ENCODE data around the gene TLR2. TPM values are rescaled to one million over a fixed set of nuclear protein-coding genes. Genes with fewer than 3 reads are reported as not detected.
"Not testable (repeated sequence)": the region's sequence is repeated elsewhere in the genome, so short reads cannot be mapped to it uniquely, and the experiment has no call there.

TLR2 gene
- polyA plus RNA-seq, 1 donor (not counting 4 experiments of a cell fraction or from before 2014, with no cell fraction given) = 1.8 TPM

GRCh38 chr4:153661908-153662307 lies 22.2 kb upstream of the TLR2 start:
- Histone ChIP-seq H3K4me2 (ENCODE audit: control insufficient read depth, extremely low read depth, insufficient read depth, low read depth, low read length) (no peak overlapping the region), H3K9ac (ENCODE audit: control insufficient read depth, extremely low read depth, insufficient read depth, low read length) (no peak overlapping the region), H4K20me1 (ENCODE audit: control insufficient read depth, extremely low read depth, insufficient read depth, low read length) (no peaks in the 10 kb centered on the region), H3K36me3 (ENCODE audit: control insufficient read depth in 2 of 2, extremely low read depth in 1 of 2, insufficient read depth in 2 of 2, low read length in 2 of 2) (no peaks in the 10 kb centered on the region), H3K9me1 (ENCODE audit: control insufficient read depth, extremely low read depth, insufficient read depth, low read length) (no peaks in the 10 kb centered on the region), H3K27ac (ENCODE audit: control insufficient read depth, insufficient read depth, low read length) (no peak overlapping the region), H3K4me1 (ENCODE audit: control insufficient read depth, extremely low read depth, insufficient read depth, low read length) (no peaks in the 10 kb centered on the region), H2AFZ (ENCODE audit: control insufficient read depth, low read length) (no peak overlapping the region), H3K27me3 (ENCODE audit: control insufficient read depth, extremely low read depth, insufficient read depth, low read length) (no peaks in the 10 kb centered on the region), H3K4me3 (ENCODE audit: control insufficient read depth in 2 of 3, extremely low read depth in 1 of 3, insufficient read depth in 2 of 3, low read depth in 1 of 3, low read length in 3 of 3) (no peak overlapping the region), H3K79me2 (ENCODE audit: control insufficient read depth, insufficient read depth, low read length) (no peaks in the 10 kb centered on the region), H3K9me3 (ENCODE audit: control insufficient read depth, low read depth, low read length) (no peaks in the 10 kb centered on the region)
- TF ChIP-seq EZH2 (IDR thresholded peaks at IDR 0.05; ENCODE audit: low read length) (no peak), CTCF (optimal IDR thresholded peaks at IDR 0.05 in 1 of 3, IDR thresholded peaks at IDR 0.05 in 1 of 3, conservative IDR thresholded peaks at IDR 0.05 in 1 of 3; ENCODE audit: extremely low read depth in 1 of 3, insufficient read depth in 2 of 3, low read length in 3 of 3) (no peak)
- dilution Hi-C loops (cut with MboI; ENCODE audit: extremely low pct_ligation_motif_present, low sequenced_read_pairs) = no loop called here
- DNase-seq (ENCODE audit: low read depth, low spot score) = no peak
- FAIRE-seq = no peak

GRCh38 chr4:153663667-153664066 lies 20.4 kb upstream of the TLR2 start:
- H3K27me3 ChIP-seq (ENCODE audit: control insufficient read depth, extremely low read depth, insufficient read depth, low read length) = no peaks in the 10 kb centered on the region
- no peak overlapping the region for H3K27ac ChIP-seq (ENCODE audit: control insufficient read depth, insufficient read depth, low read length)
- H3K4me2 ChIP-seq (ENCODE audit: control insufficient read depth, extremely low read depth, insufficient read depth, low read depth, low read length) = no peak overlapping the region
- no peaks in the 10 kb centered on the region for H3K79me2 ChIP-seq (ENCODE audit: control insufficient read depth, insufficient read depth, low read length)
- H2AFZ ChIP-seq (ENCODE audit: control insufficient read depth, low read length) = no peak overlapping the region
- no peaks in the 10 kb centered on the region for H3K4me1 ChIP-seq (ENCODE audit: control insufficient read depth, extremely low read depth, insufficient read depth, low read length)
- DNase-seq (ENCODE audit: low read depth, low spot score) = no peak
- H3K9me1 ChIP-seq (ENCODE audit: control insufficient read depth, extremely low read depth, insufficient read depth, low read length) = no peaks in the 10 kb centered on the region
- no peak for TF ChIP-seq EZH2 (IDR thresholded peaks at IDR 0.05; ENCODE audit: low read length)
- TF ChIP-seq CTCF (optimal IDR thresholded peaks at IDR 0.05 in 1 of 3, IDR thresholded peaks at IDR 0.05 in 1 of 3, conservative IDR thresholded peaks at IDR 0.05 in 1 of 3; ENCODE audit: extremely low read depth in 1 of 3, insufficient read depth in 2 of 3, low read length in 3 of 3) = no peak
- dilution Hi-C loops (cut with MboI; ENCODE audit: extremely low pct_ligation_motif_present, low sequenced_read_pairs) = no loop called here
- no peak for FAIRE-seq
- H3K36me3 ChIP-seq (ENCODE audit: control insufficient read depth in 2 of 2, extremely low read depth in 1 of 2, insufficient read depth in 2 of 2, low read length in 2 of 2) = no peaks in the 10 kb centered on the region
- H3K9ac ChIP-seq (ENCODE audit: control insufficient read depth, extremely low read depth, insufficient read depth, low read length) = no peak overlapping the region
- no peaks in the 10 kb centered on the region for H4K20me1 ChIP-seq (ENCODE audit: control insufficient read depth, extremely low read depth, insufficient read depth, low read length)
- no peaks in the 10 kb centered on the region for H3K9me3 ChIP-seq (ENCODE audit: control insufficient read depth, low read depth, low read length)
- no peak overlapping the region for H3K4me3 ChIP-seq (ENCODE audit: control insufficient read depth in 2 of 3, extremely low read depth in 1 of 3, insufficient read depth in 2 of 3, low read depth in 1 of 3, low read length in 3 of 3)

GRCh38 chr4:153666505-153666904 lies 17.6 kb upstream of the TLR2 start:
- FAIRE-seq; H3K9me3 ChIP-seq (ENCODE audit: control insufficient read depth, low read depth, low read length): not testable (repeated sequence)

More at GRCh38 chr4:153666505-153666904, 17.6 kb upstream of the TLR2 start:
- H3K27ac ChIP-seq (ENCODE audit: control insufficient read depth, insufficient read depth, low read length); H3K4me2 ChIP-seq (ENCODE audit: control insufficient read depth, extremely low read depth, insufficient read depth, low read depth, low read length); dilution Hi-C loops (cut with MboI; ENCODE audit: extremely low pct_ligation_motif_present, low sequenced_read_pairs); H3K9me1 ChIP-seq (ENCODE audit: control insufficient read depth, extremely low read depth, insufficient read depth, low read length); DNase-seq (ENCODE audit: low read depth, low spot score); H3K4me1 ChIP-seq (ENCODE audit: control insufficient read depth, extremely low read depth, insufficient read depth, low read length); H3K79me2 ChIP-seq (ENCODE audit: control insufficient read depth, insufficient read depth, low read length); H3K9ac ChIP-seq (ENCODE audit: control insufficient read depth, extremely low read depth, insufficient read depth, low read length); H3K27me3 ChIP-seq (ENCODE audit: control insufficient read depth, extremely low read depth, insufficient read depth, low read length); H3K4me3 ChIP-seq (ENCODE audit: control insufficient read depth in 2 of 3, extremely low read depth in 1 of 3, insufficient read depth in 2 of 3, low read depth in 1 of 3, low read length in 3 of 3); H3K36me3 ChIP-seq (ENCODE audit: control insufficient read depth in 2 of 2, extremely low read depth in 1 of 2, insufficient read depth in 2 of 2, low read length in 2 of 2); H4K20me1 ChIP-seq (ENCODE audit: control insufficient read depth, extremely low read depth, insufficient read depth, low read length); H2AFZ ChIP-seq (ENCODE audit: control insufficient read depth, low read length): not testable (repeated sequence)
